Hematopoietic multipotent progenitor cell (in vitro differentiated cells): Measurements from ENCODE around the gene ARMC12. TPM values are rescaled to one million over a fixed set of nuclear protein-coding genes. Genes with fewer than 3 reads are reported as not detected.
A peak's percentile ranks its signal among the peaks of the same experiment; 100 is the strongest.

Experiments
- DNase-seq, 3 donors: peaks; one replicate each; pipeline ENCODE4 v3.0.0-alpha.2; 2011 to 2015; ENCODE audit warnings: low read depth in 2 of 3, low spot score in 2 of 3
- total RNA-seq: library from RNA; depleted of rRNA; stranded (reverse); fragments of >200 nt; gene quantifications from one replicate; pipeline ENCODE4 v1.2.3, GENCODE V29; 2012

ARMC12 gene
- total RNA-seq, 1 donor = 0.81 TPM

DNA sequence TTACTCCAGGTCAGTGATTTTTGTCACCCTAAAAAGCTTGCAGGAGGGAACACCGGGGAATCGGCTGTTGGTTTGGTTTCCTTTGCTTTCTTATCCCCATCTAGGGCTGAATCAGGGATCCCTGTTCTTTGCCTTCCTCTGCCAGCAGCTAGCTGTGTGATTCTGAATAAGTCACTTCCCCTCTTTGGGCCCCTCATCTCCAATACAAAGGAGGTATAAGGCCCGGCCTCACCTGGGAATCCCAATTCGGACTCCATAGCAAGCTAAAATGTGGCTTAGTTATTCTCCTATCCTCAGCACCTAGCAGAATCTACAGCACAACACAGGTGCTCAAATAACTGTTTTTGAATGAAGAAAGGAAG, 18.5 kb upstream of the ARMC12 start:
- DNase-seq = no peak

GRCh38 chr6:35718911-35719381, 17.9 kb upstream of the ARMC12 start:
- peak in 2 of 3 donors; percentile 50 to 65 for DNase-seq

GRCh38 chr6:35719404-35719829, 17.4 kb upstream of the ARMC12 start:
- DNase-seq = no peak

DNA sequence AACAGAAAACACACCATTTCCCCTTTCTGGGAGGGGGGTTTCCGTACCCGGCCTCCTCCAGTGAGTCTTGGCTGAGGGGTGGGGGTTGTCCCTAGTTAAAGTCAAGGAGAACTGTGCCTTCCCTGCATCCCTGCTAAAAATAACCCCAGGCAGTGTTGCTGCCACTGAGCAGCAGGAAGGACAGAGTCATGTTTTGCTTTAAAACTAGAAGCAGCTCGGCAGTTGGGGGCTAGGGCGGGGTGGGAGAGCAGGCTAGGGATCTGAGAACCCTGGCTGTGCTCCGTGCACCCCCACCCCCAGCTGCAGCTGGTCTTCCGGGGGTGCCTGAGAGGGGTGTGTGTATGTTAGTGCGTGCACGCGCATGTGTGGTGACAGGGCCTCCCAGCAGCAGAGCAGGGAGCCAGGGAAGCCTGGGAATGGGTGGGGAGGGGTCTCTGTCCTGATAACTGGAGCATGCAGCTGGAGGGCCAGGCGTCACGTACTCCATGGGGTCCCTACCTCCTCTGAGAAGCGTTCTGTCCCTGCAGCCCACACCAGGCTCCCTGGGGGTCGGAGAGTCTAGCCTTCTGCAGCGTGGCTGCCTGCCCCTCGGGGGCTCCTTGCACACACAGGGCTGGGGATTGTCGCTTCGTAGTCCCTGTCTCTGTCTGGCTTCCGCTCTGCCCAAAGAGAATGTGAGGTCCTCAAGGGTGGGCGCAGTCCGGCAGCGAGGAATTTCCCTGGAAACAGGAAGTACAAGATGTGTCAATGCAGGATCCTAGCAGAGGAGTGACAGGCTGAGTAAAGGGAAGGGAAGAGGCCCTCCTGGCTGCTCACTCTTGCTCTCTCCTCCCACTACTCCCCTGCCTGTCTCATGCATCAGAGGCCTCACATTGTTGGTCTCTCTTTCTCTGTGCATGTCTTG, 16.8 kb upstream of the ARMC12 start:
- peak in 2 of 3 donors; percentile 59 to 62 for DNase-seq

- no peak for DNase-seq
These were observed 14.6 kb upstream of the ARMC12 start for GRCh38 chr6:35722121-35722761.

GRCh38 chr6:35723587-35723986, 13.2 kb upstream of the ARMC12 start:
- DNase-seq = no peak

GRCh38 chr6:35724059-35724458, 12.8 kb upstream of the ARMC12 start:
- DNase-seq = no peak

GRCh38 chr6:35724471-35724870, 12.4 kb upstream of the ARMC12 start:
- DNase-seq = no peak

DNA sequence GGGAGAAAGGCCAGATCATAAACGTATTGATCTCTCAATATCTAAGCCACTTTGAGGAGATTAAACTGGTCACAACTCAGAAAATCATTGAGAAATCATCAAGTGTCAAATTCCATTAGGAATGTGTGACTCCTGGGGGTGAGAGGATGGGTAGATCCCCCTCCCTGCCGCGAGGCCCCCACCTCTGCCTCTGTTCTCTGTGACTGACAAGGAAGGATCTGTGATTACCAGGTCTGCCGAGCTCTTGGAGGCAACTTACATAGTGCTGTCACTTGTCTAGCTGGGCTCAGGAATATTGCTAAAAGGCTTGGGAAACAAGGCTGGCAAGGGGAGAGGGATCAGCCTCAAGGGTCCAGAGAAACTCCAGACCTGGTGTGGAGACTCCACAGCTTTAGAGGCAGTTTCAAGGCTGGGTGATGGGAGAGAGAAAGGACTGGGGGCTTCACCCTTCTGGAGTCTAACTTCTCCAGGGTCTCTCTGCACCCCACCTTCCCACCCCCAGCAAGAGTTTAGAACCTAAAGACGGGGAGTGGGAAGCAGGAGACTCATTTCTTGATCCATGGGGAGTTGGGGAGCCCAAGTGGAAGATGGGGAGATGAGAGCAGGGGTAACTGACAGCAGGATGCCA, 11.6 kb upstream of the ARMC12 start:
- no peak for DNase-seq

DNA sequence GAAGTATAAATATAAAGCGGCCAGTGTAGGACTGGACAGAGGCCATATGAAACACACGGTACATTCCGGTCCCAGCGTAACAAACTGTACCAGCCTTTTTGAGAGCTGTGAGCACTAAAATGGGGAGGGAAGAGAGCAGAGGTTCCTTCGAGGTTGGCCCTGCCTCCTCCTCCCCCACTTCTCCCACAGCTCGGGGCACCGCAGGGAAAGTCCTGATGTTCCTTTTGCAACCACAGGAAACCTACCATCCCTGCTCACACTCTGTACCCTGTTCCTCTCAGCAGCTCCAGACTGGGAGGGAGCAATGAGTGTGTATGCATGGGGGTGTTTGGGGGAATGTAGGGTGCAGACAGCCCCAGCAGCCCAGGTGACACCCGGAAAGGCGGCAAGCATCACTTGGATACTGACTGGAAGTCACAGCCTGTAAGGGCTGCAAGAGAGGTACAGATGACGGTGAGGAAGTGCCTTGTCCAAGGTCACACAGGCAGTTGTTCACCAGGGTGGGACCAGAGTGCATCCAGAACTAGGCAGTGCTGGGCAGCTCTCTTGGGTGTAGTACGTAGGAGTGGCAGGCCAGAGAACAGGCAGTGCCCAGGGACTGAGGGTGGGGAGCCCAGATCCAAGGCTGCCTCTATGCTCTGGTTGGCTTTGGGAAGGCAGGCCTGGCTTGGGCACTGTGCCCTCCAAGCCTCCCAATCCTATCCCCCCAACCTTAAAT, 11.0 kb upstream of the ARMC12 start:
- no peak for DNase-seq

GRCh38 chr6:35727231-35727934, 9.4 kb upstream of the ARMC12 start:
- peak in 1 of 3 donors; percentile 64 for DNase-seq

DNA sequence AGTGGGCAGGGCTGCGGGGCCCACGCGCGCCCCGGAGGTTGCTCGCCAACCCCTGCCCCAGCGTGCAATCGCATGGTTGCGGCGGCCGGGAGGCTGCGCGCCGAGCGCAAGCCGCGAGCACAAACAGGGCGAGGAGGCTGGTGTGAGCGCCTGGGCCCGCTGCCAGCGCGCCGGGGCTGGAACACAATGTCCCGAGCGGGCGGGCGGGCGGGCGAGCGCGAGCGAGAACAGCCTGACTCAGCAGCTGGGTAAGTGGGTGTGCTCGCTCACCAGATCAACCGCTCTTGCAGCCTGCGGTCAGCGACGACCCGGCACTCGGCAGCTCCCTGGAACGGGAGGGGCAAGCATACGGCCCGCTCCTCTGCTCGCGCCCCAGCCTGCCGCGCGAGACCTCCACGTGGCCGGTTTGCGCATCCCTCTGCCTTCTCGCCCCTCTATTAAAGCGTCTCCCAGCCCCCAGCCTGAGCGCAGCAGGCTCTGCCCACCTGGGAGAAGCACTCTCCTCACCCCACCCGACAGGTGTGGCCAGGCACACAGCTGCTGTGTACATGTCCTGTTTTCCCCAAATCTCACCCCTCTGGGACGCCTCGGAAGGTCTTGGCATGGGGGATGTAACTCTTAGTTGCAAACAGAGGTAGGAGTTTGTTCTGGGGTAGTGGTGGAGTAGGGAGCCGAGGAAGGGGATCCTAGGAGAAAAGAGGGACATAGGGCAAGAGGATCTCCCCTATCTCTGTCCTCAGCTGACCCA, 8.7 kb upstream of the ARMC12 start:
- peak; percentile 70 to 97 (median 96) for DNase-seq

DNA sequence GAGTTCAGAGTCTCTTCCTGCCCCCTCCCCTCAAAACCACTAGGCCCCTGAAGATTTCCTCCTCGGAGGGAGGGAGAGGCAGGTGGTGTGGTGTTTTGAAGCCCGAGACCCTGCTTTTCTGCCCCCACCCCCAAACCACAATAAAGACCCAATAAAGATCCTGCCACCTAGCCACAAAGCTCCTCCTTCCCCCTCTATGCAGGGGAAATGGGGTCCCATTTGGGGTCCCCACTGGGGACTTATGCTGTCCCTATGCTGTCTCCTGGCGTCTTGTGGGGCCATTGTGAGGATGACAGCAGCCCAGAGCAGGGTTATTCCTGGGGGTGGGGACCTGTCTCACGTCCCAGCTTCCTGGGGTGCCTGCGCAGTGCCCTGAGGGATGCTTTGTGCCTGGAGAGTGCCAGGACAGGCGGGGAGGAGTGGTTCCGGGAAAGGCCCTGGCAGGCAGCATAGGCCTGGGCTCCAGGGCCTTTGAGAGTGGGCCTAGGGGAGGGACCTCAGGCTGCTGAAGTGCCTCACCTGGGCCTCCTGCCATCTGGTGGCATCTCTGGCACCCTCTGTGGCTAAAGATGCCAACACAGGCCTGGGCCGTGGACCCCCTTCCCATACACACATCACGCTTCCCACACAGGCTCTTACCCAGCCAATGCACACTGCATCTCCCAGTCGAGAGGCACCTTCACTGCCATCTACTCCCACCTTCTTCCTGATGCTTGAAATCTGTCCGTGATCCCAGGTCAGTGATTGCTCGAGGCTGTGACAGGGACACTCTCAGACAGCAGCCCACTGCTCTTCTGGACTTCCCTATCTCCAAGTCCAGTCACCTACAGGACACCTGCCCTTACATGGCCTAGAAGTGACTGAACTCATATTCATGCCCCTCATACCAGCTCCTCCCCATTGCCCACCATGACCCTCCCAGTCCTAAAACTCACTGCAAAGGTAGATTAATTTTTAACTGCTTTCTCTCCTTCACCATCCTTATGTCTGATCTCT, 7.9 kb upstream of the ARMC12 start:
- peak in 2 of 3 donors; percentile 52 to 67 for DNase-seq

- DNase-seq = no peak
These were observed 7.1 kb upstream of the ARMC12 start for GRCh38 chr6:35729722-35730121.

- DNase-seq = no peak
These were observed 6.0 kb upstream of the ARMC12 start for GRCh38 chr6:35730745-35731413.

DNA sequence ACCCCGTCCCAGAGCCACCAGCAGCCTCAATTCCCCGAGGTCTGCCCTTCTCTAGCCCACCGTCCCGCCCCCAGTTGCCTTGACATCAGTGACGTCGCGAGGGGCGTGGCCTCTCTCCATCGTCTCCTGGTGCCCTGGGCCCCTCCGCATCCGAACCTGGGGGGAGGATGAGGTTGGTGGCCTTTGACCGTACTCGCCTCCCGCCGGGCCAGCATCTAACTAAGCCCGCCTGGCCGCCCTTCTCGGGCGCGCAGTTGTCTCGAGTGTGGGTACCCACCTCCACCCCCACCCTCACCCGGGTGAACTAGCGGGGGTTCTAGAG, 5.5 kb upstream of the ARMC12 start:
- peak; percentile 74 to 93 (median 90) for DNase-seq

DNA sequence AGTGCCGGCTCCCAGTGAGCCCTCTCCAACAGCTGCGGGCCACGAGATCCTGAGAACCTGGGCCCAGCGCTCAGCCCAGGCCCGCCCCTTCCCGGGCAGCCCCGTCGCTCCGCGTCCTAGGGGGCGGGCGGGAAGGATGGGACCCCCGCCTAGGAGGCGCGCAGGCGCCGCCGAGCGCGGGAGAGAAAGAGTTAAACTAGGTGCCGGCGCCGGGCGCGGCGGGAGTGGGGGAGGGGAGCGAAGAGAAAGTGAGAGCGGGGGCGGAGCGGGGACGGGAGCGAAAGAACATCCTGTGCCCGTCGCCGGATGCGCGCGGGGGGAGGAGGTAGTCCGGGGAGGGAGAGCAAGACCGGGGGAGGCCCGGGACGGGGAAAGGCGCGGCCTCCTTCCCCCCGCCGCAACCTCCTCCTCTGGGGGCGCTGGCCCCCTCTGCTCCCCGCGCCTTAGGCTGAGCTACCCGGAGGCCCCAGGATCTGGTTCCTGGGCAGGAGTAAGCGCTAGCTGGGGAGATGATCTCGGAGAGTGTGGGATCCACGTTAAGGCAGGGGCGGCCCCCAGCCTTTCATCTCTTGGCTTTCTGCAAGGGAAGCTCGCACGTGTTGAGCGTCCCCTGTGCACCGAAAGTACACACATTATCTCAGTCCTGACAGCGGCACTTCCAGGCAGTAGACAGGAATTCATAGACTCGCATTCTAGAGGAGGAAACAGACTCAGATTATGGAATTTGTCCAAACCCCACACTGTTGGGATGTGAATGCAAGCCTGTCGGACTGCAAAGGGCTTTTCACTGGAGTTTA, 4.9 kb upstream of the ARMC12 start:
- peak; percentile 82 to 91 (median 91) for DNase-seq
